Hepatocyte (in vitro differentiated cells): Measurements from ENCODE around the gene PLXNB1.

Experiments
- CTCF ChIP-seq: fragments of 200-600 bp; sonication (generic); IDR thresholded peaks from 2 replicates; pipeline ENCODE4 v1.5.1; 2016; ENCODE audit warnings: antibody characterized with exemption, mild to moderate bottlenecking; ENCODE audit not compliant: poor library complexity
- EZH2 ChIP-seq: fragments of 200-600 bp; sonication (generic); IDR thresholded peaks from 2 replicates; pipeline ENCODE4 v1.6.1; 2016; ENCODE audit warnings: antibody characterized with exemption, mild to moderate bottlenecking, borderline replicate concordance
- EZH2phosphoT487 ChIP-seq: fragments of 200-600 bp; sonication (generic); IDR thresholded peaks from one replicate; pipeline ENCODE4 v1.6.1; 2018; ENCODE audit warnings: antibody characterized with exemption, mild to moderate bottlenecking, low read depth, moderate library complexity; ENCODE audit not compliant: unreplicated experiment, severe bottlenecking

GRCh38 chr3:48436855-48437254 is 7.0 kb upstream of the PLXNB1 start:
- no peak for TF ChIP-seq CTCF
- no peak for TF ChIP-seq EZH2
- no peak for TF ChIP-seq EZH2phosphoT487
